ENCODE results near the gene AKAP6. TPM values are rescaled to one million over a fixed set of nuclear protein-coding genes. Genes with fewer than 3 reads are reported as not detected.
"Not testable (repeated sequence)": the region's sequence is repeated elsewhere in the genome, so short reads cannot be mapped to it uniquely, and the experiment has no call there.

AKAP6 gene
- total RNA-seq, 1 experiment from 2014 or later = 1.1 TPM

- H3K4me2 ChIP-seq (ENCODE audit: insufficient read depth, insufficient read length, low read length) = no peak overlapping the region
- no peak overlapping the region for H2BK20ac ChIP-seq (ENCODE audit: low read depth, low read length, poor library complexity, severe bottlenecking)
- H3K4ac ChIP-seq (ENCODE audit: low read depth, low read length) = no peak overlapping the region
- H2BK120ac ChIP-seq (ENCODE audit: low read depth, low read length, poor library complexity, severe bottlenecking) = no peak overlapping the region
- Mint-ChIP-seq H3K36me3 (ENCODE audit: insufficient read depth in 1 of 3, low read depth in 3 of 3) (no peaks in the 10 kb centered on the region), H3K4me1 (peaks cover 8 to 27% of the 10 kb centered on the region in 2 experiments), H3K9me3 (no peaks in the 10 kb centered on the region), H3K27ac (no peak overlapping the region), H3K4me3 (no peak overlapping the region), H3K27me3 (ENCODE audit: low read depth) (no peaks in the 10 kb centered on the region)
- no peaks in the 10 kb centered on the region for H3K79me1 ChIP-seq (ENCODE audit: insufficient read depth, low read depth, low read length, poor library complexity, severe bottlenecking)
- H3K79me2 ChIP-seq (ENCODE audit: insufficient read depth, low read length) = no peaks in the 10 kb centered on the region
- H3K9me3 ChIP-seq (ENCODE audit: control insufficient read depth, low read depth, low read length) = no peaks in the 10 kb centered on the region
- no CpG with 5 or more reads among the region's 2 CpGs for WGBS (ENCODE audit: extremely low coverage, insufficient read length, low lambda C conversion rate)
- no peak overlapping the region for H2BK5ac ChIP-seq (ENCODE audit: insufficient read length, low read length)
- no peaks in the 10 kb centered on the region for H3K27me3 ChIP-seq (ENCODE audit: insufficient read depth, low read length)
- H4K8ac ChIP-seq (replicated peaks; ENCODE audit: insufficient read length, low read depth, low read length) = no peak overlapping the region
- H4K20me1 ChIP-seq (ENCODE audit: control insufficient read depth, insufficient read depth, insufficient read length) = no peaks in the 10 kb centered on the region
- H2BK15ac ChIP-seq (ENCODE audit: low read depth, low read length) = no peak overlapping the region
- H2BK12ac ChIP-seq (ENCODE audit: insufficient read length, low read depth, low read length) = no peak overlapping the region
- H3K4me1 ChIP-seq (ENCODE audit: insufficient read depth, low read length) = no peaks in the 10 kb centered on the region
- no peak overlapping the region for H3K18ac ChIP-seq (ENCODE audit: insufficient read length, low read depth, low read length)
- TF ChIP-seq, protein P1, sequence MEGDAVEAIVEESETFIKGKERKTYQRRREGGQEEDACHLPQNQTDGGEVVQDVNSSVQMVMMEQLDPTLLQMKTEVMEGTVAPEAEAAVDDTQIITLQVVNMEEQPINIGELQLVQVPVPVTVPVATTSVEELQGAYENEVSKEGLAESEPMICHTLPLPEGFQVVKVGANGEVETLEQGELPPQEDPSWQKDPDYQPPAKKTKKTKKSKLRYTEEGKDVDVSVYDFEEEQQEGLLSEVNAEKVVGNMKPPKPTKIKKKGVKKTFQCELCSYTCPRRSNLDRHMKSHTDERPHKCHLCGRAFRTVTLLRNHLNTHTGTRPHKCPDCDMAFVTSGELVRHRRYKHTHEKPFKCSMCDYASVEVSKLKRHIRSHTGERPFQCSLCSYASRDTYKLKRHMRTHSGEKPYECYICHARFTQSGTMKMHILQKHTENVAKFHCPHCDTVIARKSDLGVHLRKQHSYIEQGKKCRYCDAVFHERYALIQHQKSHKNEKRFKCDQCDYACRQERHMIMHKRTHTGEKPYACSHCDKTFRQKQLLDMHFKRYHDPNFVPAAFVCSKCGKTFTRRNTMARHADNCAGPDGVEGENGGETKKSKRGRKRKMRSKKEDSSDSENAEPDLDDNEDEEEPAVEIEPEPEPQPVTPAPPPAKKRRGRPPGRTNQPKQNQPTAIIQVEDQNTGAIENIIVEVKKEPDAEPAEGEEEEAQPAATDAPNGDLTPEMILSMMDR (conservative IDR thresholded peaks at IDR 0.05) = no peak
- H3K23ac ChIP-seq (ENCODE audit: insufficient read length, low read depth, low read length) = no peak overlapping the region
- no peak overlapping the region for H3K9ac ChIP-seq (ENCODE audit: extremely low read depth, insufficient read length, low read length)
- H4K91ac ChIP-seq (ENCODE audit: insufficient read length, low read depth, low read length) = no peak overlapping the region
- H2AK5ac ChIP-seq (ENCODE audit: insufficient read length, low read length) = no peak overlapping the region
- H3K23me2 ChIP-seq (ENCODE audit: insufficient read length, low read depth, low read length, poor library complexity, severe bottlenecking) = no peaks in the 10 kb centered on the region
- no peak overlapping the region for H3K56ac ChIP-seq (ENCODE audit: insufficient read length, low read depth, low read length)
- DNase-seq = no peak
- no peak overlapping the region for H3K14ac ChIP-seq (ENCODE audit: insufficient read depth, low read length)
- no peak overlapping the region for H2AFZ ChIP-seq (ENCODE audit: low read length)
- no peak overlapping the region for H4K5ac ChIP-seq (ENCODE audit: insufficient read length, low read depth, low read length)
- no peak overlapping the region for H3T11ph ChIP-seq (ENCODE audit: low read length)
- H3K27ac ChIP-seq (ENCODE audit: insufficient read length, low read depth, low read length) = no peak overlapping the region
Observed at GRCh38 chr14:32372154-32372553, 43.1 kb downstream of the AKAP6 start.

- H2BK12ac ChIP-seq (ENCODE audit: insufficient read length, low read depth, low read length); H2BK120ac ChIP-seq (ENCODE audit: low read depth, low read length, poor library complexity, severe bottlenecking); H2BK15ac ChIP-seq (ENCODE audit: low read depth, low read length); H3K79me2 ChIP-seq (ENCODE audit: insufficient read depth, low read length); H3K23me2 ChIP-seq (ENCODE audit: insufficient read length, low read depth, low read length, poor library complexity, severe bottlenecking); H4K20me1 ChIP-seq (ENCODE audit: control insufficient read depth, insufficient read depth, insufficient read length); H3K27ac ChIP-seq (ENCODE audit: insufficient read length, low read depth, low read length); H4K8ac ChIP-seq (replicated peaks; ENCODE audit: insufficient read length, low read depth, low read length); H2BK5ac ChIP-seq (ENCODE audit: insufficient read length, low read length); H3K36me3 Mint-ChIP-seq (ENCODE audit: insufficient read depth in 1 of 3, low read depth in 3 of 3); H3K14ac ChIP-seq (ENCODE audit: insufficient read depth, low read length); H3K9me3 Mint-ChIP-seq; H3K9me3 ChIP-seq (ENCODE audit: control insufficient read depth, low read depth, low read length); H2AFZ ChIP-seq (ENCODE audit: low read length); H4K5ac ChIP-seq (ENCODE audit: insufficient read length, low read depth, low read length); H3K23ac ChIP-seq (ENCODE audit: insufficient read length, low read depth, low read length); H4K91ac ChIP-seq (ENCODE audit: insufficient read length, low read depth, low read length); H3K4me2 ChIP-seq (ENCODE audit: insufficient read depth, insufficient read length, low read length); H2AK5ac ChIP-seq (ENCODE audit: insufficient read length, low read length); H3K9ac ChIP-seq (ENCODE audit: extremely low read depth, insufficient read length, low read length); H3K27me3 Mint-ChIP-seq (ENCODE audit: low read depth); H3T11ph ChIP-seq (ENCODE audit: low read length); H2BK20ac ChIP-seq (ENCODE audit: low read depth, low read length, poor library complexity, severe bottlenecking); H3K4me1 ChIP-seq (ENCODE audit: insufficient read depth, low read length); H3K56ac ChIP-seq (ENCODE audit: insufficient read length, low read depth, low read length); H3K79me1 ChIP-seq (ENCODE audit: insufficient read depth, low read depth, low read length, poor library complexity, severe bottlenecking); H3K18ac ChIP-seq (ENCODE audit: insufficient read length, low read depth, low read length); H3K4ac ChIP-seq (ENCODE audit: low read depth, low read length); H3K27me3 ChIP-seq (ENCODE audit: insufficient read depth, low read length); DNase-seq: not testable (repeated sequence)
- peak overlapping the region in 2 of 3 experiments; percentile 26 to 31; a peak in 2 of 7 replicates for H3K27ac Mint-ChIP-seq
- no CpG with 5 or more reads among the region's 3 CpGs for WGBS (ENCODE audit: extremely low coverage, insufficient read length, low lambda C conversion rate)
- H3K4me3 Mint-ChIP-seq = peak overlapping the region in 1 of 2 experiments; percentile 1; a peak in 1 of 5 replicates
- H3K4me1 Mint-ChIP-seq = peaks cover 8 to 20% of the 10 kb centered on the region in 2 experiments
Observed at GRCh38 chr14:32373174-32373573, 44.1 kb downstream of the AKAP6 start.

Data from H9 (cell line).